ENCODE data around the gene IQGAP1. TPM values are rescaled to one million over a fixed set of nuclear protein-coding genes. Genes with fewer than 3 reads are reported as not detected.
A peak's percentile ranks its signal among the peaks of the same experiment; 100 is the strongest.

Gene IQGAP1
- total RNA-seq, 1 experiment from 2014 or later = 106 TPM

GRCh38 chr15:90530250-90531051 is 142.4 kb downstream of the IQGAP1 start:
- peak overlapping the region; percentile 83 for H3K4me3 Mint-ChIP-seq
- H3K27ac Mint-ChIP-seq = no peak overlapping the region
- no peak for TF ChIP-seq MXD4 (CRISPR knock-in tag; IDR thresholded peaks at IDR 0.05; ENCODE audit: borderline replicate concordance)
- no peak for TF ChIP-seq PRRX2 (CRISPR knock-in tag; IDR thresholded peaks at IDR 0.05)
- no peak for TF ChIP-seq ESRRA (CRISPR knock-in tag; IDR thresholded peaks at IDR 0.05; ENCODE audit: borderline replicate concordance)
- no peak for TF ChIP-seq AFF4 (CRISPR knock-in tag; IDR thresholded peaks at IDR 0.05; ENCODE audit: borderline replicate concordance)
- TF ChIP-seq HMGXB4 (CRISPR knock-in tag; IDR thresholded peaks at IDR 0.05) = peak; percentile 5; the same call in 1 of the 2 replicates
- no peak for TF ChIP-seq HMGA2 (CRISPR knock-in tag; IDR thresholded peaks at IDR 0.05)
- no peak for TF ChIP-seq CTCF (IDR thresholded peaks at IDR 0.05)
- no peak for TF ChIP-seq ZMAT4 (CRISPR knock-in tag; IDR thresholded peaks at IDR 0.05)
- TF ChIP-seq ZNF423 (CRISPR knock-in tag; IDR thresholded peaks at IDR 0.05) = no peak
- no peak for TF ChIP-seq ATF1 (CRISPR knock-in tag; IDR thresholded peaks at IDR 0.05)
- no peak for TF ChIP-seq FOXP4 (CRISPR knock-in tag; IDR thresholded peaks at IDR 0.05)
- TF ChIP-seq ELF4 (CRISPR knock-in tag; IDR thresholded peaks at IDR 0.05; ENCODE audit: low read depth) = no peak
- 0 out of 2 replicates have a peak, but pooled peaks have one; percentile 30 for TF ChIP-seq ZNF219 (CRISPR knock-in tag; IDR thresholded peaks at IDR 0.05; ENCODE audit: borderline replicate concordance)
- no peak; the same call in 1 of the 2 replicates for TF ChIP-seq KAT7 (CRISPR knock-in tag; IDR thresholded peaks at IDR 0.05; ENCODE audit: borderline replicate concordance)
- TF ChIP-seq MAX (CRISPR knock-in tag; IDR thresholded peaks at IDR 0.05) = no peak
- peaks cover 5% of the 10 kb centered on the region for H3K4me1 Mint-ChIP-seq
- H3K9me3 Mint-ChIP-seq = no peaks in the 10 kb centered on the region
- CTCF ChIA-PET = interaction anchor here (0.6 to 2.6 kb wide), 11 partner anchors 10 to 401 kb away, joined by 3 to 14 read pairs (median 4); partner anchors contain the start of genes CIB1, GDPGP1 and HDDC3
- H3K27me3 Mint-ChIP-seq (ENCODE audit: low read depth) = peaks cover 55% of the 10 kb centered on the region
- ATAC-seq = peak; percentile 54
- no peaks in the 10 kb centered on the region for H3K36me3 Mint-ChIP-seq
- peak; percentile 38 for DNase-seq (ENCODE audit: low spot score)
- POLR2A ChIA-PET = no interaction called here

All from WTC11 (cell line).